OCI-LY3 (cell line): ENCODE data around the gene KHDC4.

Source experiments
- EZH2phosphoT487 ChIP-seq: fragments of 200-600 bp; shearing (Covaris generic); IDR thresholded peaks from 2 replicates; pipeline ENCODE4 v1.6.1; 2018; ENCODE audit warnings: antibody characterized with exemption, mixed run types, low read depth
- TF ChIP-seq, protein P1 (sequence below): fragments of 200-600, 300-600 bp; sonication (generic); IDR thresholded peaks from 2 replicates; pipeline ENCODE4 v1.5.1; 2014; ENCODE audit warnings: antibody characterized with exemption, low read length, low read depth

DNA sequence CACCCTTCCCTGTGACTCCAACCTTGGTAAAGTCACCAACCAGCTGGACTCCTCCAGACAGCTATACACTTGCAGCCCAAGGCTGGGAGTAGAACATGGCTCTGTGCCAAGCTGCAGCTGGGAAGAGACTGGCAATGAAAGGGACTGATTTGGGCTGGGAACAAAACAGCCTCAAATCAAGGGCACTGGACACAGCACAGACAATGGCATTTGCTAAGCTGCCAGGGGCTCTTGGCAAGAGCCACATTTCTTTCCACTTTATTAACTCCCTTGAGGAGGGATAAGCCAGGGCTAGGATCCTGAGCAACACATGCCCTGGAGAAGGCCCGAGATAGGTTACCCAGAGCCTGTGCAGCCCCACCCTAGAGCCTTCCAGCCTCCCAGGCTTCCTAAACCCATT, 62.8 kb downstream of the KHDC4 start:
- TF ChIP-seq, protein P1, sequence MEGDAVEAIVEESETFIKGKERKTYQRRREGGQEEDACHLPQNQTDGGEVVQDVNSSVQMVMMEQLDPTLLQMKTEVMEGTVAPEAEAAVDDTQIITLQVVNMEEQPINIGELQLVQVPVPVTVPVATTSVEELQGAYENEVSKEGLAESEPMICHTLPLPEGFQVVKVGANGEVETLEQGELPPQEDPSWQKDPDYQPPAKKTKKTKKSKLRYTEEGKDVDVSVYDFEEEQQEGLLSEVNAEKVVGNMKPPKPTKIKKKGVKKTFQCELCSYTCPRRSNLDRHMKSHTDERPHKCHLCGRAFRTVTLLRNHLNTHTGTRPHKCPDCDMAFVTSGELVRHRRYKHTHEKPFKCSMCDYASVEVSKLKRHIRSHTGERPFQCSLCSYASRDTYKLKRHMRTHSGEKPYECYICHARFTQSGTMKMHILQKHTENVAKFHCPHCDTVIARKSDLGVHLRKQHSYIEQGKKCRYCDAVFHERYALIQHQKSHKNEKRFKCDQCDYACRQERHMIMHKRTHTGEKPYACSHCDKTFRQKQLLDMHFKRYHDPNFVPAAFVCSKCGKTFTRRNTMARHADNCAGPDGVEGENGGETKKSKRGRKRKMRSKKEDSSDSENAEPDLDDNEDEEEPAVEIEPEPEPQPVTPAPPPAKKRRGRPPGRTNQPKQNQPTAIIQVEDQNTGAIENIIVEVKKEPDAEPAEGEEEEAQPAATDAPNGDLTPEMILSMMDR, result no peak
- TF ChIP-seq EZH2phosphoT487, result no peak
